Bone marrow (tissue), 2 donors: ENCODE results near the gene BMS1.
"Not testable (repeated sequence)": the region's sequence is repeated elsewhere in the genome, so short reads cannot be mapped to it uniquely, and the experiment has no call there.

Source experiments
- DNase-seq, 2 donors: peaks; one replicate each; lab custom pipeline; 2025; lab: John Stamatoyannopoulos, UW

The BMS1 gene

DNA sequence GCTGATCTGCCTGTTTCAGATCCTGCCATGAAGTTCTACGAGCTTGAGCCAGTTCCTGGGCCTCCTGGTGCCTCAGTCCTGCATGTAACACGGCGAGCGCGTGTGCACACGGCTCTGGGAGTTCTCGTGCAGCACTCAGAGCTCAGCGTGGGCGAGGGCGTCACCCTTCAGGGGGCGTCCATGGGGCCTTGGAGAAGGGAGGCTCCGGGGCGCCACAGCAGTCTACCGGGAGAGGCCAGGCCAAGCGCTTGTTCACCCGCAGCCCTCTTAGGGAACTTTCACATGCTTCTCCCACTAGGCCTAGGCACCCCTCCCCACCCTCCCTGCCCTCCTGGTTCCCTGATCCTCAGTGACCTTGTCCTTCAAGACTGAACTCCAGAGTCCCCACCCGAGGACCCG, 83.1 kb downstream of the BMS1 start:
- no peak for DNase-seq

DNA sequence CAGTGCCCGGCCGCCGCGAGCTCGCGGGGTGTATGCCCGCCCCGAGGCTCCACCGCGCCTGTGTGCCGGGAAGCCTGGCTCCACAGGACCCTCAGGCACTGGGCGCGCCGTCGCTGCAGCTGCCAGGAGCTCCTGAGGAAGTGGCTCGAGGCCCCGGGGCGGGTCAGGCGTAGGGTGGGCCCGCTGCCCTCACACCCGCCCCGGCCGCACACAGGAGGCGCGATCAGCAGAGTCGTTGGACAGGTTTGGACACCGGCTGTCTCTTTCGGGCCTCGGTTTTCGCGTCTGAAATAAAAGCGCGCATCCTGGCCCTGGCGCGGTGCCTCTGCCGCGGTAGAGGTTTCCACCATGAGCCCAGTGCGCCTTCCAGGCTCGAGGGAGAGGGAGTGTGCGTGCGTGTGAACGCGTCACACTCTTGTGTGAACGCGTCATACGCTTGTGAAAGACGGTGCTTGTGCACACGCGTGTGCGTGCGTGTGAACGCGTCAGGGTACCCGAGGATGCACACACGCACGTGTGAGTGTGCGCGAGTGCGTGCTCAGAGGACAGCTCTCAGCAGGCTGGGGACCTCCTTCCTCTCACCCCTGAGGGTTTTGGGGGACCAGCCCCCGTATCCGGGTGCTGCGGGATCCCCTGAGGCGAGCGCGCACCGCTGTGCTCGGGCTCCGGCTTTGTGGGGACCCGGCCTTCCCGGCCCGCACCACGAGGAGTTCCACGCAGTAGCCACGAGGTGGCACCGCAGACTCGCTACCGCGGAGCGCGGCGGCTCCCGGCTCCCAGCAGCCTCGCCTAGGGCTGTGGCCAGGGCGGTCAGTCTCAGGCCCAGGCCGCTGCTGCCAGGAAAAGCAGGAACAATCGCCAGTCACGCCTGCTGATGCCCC, 83.8 kb downstream of the BMS1 start:
- peak in 1 of 2 donors; percentile 13 for DNase-seq

DNA sequence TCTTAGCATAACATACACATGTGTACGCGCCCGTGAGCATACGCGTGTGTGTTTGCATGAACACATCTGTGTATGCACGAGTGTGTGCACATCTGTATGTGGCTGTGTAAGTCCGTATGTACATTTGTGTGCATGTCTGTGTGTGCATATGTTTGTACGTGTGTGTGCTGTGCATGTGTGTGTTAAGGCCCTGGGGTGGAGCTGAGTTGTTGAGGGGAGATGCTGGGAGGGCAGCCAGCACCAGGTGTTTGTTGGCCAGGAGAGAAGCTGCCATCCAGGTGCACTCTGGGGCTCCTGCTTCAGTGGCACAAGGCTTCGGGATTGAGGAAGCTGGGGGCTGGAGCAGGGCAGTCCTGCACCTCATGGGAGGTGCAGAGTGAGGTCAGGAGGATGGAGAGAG, 85.0 kb downstream of the BMS1 start:
- DNase-seq: no peak

DNA sequence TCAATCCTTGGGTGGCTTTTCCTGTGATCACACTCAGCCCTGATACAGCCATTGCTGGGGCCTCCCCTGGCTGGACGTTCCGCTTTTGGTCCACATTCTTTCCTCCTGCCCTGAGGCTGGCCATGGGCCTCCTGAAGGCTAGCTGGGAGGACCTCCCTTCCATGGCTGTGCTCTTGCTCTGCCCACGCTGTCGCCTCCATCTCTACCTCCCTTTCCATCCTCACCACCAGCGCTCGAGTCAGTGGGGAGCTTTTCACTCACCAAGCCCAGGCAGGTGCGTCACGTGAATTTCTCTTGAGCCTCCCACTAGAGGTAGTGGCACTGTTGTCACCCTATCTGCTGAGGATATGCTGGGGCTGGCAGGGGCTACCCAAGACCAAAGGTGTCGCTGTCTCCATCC, 85.9 kb downstream of the BMS1 start:
- no peak for DNase-seq

DNA sequence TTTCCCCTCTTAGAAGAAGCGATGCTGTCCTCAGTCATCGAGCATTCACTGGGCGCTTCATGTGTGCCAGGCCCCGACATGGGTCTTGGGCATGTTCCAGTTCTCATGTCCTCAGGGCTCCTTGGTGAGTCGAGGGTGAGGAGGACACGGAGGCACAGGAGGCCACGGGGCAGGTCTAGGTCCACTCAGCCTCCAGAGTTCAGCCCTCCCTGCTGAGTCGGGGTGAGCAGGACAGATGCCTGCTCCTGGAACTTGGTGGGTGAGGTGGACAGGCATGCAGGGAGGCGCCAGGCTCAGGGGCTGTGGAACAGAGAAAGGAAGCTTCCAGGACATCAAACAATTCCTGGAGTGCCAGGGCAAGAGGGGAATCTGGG, 87.4 kb downstream of the BMS1 start:
- no peak for DNase-seq

DNA sequence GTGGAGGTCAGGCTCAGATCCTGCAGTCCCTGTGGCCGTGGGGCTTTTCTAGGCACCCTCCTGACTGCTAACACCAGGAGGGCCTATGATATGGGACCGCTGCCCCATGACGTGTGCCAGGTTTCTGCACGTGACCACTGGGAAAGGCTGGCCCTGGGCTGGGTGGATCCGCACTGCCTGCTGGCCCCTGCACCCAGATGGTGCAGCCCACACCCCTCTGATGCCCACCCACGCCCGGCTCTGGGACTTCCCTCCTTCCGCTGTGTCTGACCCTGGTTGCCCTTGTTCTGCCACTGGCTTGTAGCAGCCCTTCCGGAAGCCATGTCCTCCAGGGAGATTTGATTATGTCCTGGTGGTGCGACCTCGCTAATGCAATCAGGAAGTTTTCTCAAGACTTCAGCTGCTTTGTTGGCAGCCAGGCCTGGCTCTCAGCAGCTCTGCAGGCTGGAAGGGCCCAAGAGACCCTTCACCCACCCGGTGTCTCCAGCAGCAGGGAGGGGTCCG, 88.6 kb downstream of the BMS1 start:
- not testable (repeated sequence) for DNase-seq

DNA sequence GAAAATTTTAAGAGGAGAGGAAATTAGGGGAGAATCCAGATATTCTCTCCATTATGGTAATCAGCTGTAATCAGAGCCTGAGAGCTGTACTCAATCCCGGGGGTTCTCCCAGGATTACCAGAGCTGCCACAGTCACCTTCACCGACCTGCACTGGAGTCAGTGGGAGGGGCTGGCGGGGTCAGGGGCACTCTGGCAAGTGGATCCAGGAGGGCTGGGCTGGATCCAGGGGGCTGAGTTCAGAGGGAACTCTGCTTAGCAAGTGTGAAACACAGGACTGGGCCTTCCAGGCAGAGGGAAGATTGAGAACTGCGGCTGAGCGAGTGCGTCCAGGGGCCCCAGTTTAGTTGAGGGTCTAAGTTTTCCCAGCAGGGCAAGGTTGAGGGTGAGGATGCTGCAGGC, 89.2 kb downstream of the BMS1 start:
- no peak for DNase-seq

DNA sequence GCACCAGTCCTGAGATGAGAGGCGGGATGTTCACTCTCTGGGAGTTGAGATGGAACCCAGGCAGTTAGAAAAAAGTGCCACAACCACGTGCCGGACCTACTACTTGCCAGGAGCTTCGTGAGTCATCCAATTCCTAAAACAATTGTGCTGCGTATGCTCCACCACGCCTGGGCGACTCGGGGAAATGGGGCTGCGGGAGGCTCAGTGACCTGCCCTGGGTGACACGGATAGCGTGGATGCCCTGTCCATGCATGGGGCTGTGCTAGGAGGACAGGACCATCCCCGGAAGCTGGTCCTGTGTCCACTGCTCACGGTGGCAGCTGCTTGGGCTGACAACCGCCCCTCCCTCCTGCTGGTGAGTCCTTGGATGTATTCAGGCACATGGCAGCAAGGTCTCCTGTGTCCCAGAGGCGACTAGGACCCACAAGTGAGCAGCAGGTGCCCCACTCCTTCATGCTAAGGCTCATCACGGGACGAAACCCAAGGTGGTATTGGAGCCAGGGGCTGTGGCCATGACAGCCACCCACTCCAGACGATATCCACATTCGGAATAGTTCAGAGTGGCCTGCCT, 90.4 kb downstream of the BMS1 start:
- no peak for DNase-seq

DNA sequence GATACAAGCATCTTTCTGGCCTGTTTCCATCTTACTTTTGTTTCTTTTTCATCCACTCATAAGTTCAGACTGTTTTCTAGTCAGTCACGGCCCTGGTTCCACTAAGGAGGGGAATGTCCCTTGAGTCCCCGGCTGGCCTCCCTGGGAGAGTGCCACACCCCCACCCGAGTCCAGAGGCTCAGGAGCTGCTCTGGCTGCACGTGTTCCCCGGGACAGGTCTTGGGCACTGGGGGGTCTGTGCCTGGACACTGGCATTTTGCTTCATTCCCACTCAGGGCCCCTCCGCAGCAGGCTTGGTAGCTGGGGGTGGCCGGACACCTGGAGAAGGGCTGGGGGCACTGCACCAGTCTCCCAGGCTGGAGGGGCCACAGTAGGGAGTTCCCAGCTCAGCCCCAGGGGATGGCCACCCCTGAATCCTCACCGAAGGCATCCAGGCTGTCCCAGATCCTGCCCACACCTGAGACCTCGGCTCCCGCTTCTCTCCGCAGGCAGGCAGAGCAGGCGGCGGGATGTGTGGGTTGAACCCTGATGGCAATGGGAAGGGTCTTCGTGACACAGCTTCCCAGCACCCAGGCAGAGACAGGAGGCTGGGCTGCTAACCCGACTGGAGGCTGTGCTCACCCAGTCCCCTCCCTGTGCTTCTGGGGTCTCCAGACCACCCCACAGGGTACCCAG, 92.3 kb downstream of the BMS1 start:
- no peak for DNase-seq

DNA sequence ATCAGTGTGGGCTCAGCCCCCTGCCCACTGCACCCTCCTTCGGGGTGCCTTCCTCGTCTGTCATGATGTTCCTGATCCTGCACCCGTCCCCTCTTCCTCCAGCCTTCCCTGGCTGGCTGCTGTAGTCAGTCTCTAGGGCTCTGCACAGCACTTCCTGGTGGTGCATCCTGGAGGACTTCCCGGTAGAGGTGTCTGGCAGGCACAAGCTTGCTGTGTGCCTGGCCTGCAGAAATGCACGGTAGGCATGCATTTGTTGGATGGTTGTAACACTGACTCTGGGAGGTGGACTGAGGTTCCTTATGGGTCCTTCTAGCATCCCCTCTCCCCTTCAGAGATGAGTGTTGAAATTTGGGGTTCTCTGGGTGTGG, 92.8 kb downstream of the BMS1 start:
- no peak for DNase-seq

DNA sequence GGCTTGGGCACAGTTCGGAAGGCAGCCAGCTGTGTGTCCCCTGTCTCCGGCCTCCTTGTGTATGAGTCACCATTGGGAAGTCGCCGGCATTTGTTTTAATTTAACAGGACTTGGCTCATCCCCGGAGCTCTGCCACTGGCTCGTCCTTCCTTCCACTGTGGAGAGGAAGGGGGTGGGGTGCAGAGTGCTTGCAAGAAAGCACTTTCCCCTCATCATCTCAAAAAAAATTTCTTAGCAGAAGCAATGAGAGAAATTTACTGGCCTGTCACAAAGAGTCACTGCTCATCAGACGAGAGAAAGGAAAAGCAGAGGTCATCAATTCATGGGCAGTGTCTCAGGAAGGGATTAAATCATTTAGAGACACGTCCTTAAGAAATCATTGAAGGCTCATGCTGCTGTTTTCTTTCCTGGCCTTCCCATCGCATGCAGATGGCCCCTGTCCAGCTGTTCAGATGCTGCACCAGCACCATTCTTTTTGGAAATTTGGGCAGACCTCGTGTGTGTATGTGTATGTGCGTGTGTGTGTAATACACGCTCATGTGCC, 93.3 kb downstream of the BMS1 start:
- DNase-seq: no peak

DNA sequence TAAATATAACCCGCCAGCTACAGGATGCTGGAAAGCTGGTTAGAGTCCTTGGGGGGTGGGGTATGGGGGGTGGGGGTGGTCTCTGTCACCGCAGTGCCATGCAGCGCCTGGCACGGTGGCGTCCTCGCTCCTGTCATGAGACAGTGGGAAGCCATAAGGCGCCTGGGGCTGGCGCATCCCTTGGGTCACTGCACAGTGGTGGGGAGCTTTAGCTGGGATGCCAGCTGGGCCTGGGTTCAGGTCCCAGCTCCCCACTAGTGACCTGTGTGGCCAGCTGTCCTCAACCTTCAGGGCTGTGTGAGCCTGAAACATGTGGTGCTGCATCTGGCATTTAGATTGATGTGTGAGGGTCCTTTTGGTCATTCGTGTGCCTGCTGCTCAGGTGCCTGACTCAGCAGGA, 93.9 kb downstream of the BMS1 start:
- no peak for DNase-seq

DNA sequence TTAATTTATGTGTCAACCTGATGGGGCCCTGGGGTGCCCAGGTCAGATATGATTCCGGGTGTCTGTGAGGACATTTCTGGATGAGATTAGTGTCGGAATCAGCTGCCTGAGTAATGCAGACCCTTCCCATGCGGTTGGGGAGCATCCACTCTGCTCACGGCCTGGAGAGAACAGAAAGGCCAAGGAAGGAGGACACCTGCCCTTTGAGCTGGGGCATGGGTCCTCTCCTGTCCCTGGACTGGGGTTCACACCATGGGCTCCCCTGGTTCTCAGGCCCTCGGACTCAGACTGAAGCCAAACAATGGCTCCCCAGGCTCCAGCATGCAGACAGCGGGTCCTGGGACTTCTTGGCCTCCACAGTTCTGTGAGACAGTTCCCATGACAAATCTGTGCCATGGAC, 94.3 kb downstream of the BMS1 start:
- DNase-seq: no peak

DNA sequence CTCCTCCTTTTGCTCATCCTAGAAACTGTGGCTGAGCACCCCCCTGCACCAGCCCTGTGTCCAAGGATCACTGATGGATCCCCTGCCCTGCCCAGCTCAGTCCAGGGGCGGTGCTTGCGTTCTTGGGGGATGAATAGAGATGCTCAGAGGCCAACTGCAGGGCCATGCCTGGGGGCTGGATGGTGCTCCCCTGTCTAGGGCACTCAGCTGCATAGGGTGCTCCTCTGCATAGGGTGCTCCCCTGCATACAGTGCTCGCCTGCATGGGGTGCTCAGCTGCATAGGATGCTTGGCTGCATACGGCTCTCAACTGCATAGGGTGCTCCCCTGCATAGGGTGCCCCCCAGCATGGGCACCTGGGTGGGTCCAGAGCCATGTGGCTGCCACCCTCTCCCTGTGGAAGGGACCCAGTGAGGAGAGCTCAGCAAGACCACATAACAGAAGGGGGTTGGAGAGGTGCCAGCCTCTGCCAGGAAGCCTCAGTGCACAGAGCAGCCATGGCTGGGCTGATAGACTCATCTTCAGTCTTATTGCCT, 95.0 kb downstream of the BMS1 start:
- DNase-seq: no peak

DNA sequence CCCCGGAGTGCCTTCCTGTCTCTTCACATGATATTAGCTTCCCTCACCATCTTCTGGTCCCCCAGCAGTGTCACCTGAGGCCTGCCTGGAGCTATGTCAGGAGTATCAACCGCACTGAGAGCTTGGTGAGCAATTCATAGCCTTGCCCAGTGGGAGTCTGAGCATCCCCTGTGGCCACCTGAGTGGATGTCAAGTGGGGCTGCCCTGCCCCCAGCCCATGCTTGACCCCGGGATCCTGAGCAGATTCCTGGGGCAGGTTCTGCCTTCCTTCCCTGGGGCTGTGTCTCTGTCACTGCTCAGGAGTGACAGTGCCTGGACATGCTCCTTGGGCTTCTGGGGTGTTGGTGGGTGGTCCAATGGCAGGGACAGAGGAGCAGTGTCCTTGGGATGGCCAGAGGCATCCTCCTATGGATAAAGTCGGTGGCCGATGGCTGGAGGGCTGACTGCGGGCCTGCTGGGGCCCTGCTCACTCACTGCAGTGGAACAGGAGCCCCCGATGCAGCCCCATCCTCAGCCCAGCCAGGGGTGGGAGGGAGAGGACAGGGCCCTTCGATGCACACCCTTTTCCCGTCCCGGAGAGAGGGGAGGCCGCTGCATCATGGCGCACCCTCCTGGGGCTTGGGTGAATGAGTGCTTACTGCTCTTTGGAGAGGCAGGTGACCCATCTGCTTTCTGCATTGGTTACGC, 95.7 kb downstream of the BMS1 start:
- DNase-seq: no peak

DNA sequence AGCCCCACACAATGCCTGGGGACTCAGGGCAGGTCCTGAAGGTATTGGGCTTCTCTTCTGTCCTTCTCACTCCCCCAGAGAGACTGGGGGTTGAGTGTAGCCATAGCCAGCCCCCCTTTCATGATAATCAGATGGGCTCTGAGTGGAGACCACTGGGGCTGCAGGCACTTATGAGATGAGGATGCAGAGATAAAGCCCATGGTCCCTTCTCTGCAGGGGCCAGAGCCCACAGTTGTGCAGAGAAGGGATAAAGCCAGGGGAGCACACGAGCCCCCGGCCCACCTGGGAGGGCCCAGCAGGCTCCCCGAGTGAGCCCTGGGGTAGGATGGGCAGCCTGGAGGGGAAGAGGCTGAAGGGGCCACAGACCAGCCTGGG, 96.2 kb downstream of the BMS1 start:
- DNase-seq: no peak

DNA sequence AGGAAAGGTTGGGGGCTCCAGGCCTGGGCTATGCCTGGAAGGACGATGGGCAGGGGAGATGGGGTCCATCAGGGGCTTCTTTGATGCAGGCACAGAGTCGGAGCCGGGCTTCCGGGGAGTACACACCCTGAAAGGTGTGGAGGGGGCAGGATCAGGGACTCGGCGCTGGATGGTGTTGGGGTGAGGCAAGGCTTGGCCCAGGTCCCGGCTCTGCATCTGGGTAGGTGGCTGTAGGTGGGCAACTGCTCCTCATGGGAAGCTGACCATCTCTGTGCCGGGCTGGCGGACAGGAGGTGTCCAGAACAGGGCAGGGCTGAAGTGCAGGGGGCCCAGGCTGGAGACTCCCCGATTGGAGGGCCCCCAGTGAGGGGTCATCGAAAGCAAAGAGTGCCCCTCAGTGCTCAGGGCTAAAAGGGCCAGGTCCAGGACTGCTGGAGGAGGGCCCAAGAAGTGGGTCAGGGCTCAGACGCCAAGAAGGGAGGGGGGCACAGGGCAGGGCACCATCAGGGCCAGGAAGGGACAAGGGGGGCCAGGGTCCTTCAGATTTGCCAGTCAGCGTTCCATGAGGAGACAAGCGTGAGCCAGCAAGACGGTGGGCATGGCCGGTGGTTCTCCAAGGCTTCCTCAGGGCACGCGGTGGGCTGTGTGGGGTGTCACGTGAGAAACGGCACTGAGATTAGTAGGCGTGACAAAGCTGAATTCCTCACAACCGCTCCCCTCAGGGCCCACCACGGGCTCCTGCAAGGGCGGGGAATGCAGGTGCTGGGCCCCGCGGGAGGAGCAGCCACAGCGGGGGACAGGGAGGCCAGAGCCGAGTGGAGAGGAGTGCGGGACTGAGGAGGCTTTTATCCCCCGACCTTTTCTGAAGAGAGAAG, 97.0 kb downstream of the BMS1 start:
- no peak for DNase-seq

DNA sequence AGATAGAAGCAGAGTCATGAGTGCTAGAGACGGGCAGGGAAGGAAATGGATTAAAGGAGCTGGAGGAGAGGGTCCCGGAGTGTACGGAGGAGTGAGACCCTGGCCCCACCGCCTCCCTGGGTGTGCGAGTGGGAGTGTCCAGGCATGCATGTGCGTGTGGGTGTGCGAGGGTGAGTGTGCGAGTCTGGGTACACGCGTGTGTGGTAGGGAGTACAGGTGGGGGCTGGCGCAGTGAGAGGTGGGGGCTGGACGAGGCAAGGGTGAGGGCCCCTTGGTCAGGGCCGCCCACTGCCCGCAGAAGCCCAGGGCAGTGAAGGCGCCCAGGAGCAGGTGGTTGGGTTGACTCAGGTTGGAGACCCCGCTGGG, 97.6 kb downstream of the BMS1 start:
- DNase-seq: no peak

DNA sequence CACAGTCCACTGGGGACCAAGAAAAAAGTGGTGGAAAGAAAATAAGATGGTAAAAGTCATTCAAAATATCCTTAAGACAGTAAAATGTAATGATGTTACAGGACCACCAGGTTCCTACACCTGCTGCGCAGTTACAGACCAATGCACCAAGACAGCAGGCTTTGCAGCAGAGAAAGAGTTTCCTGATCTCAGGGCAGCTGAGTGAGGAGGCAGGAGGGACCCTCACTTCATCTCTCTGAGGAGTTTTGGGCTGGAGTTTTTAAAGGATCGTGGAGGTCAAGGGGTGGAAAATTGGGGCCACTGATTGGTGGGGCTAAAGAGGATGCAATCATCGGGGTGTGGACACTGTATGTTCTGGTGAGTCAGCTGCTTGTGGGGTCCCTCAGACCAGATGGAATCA, 100.0 kb downstream of the BMS1 start:
- no peak for DNase-seq
